Measurements from ENCODE around the gene C9.
"Not testable (repeated sequence)": the region's sequence is repeated elsewhere in the genome, so short reads cannot be mapped to it uniquely, and the experiment has no call there.

Gene C9

GRCh38 chr5:39370555-39371366, 6.5 kb upstream of the C9 start:
- no peak for DNase-seq

GRCh38 chr5:39369123-39369815, 5.0 kb upstream of the C9 start:
- no peak for DNase-seq

- no peak for DNase-seq
These were observed 3.8 kb upstream of the C9 start for GRCh38 chr5:39368116-39368515.

GRCh38 chr5:39367711-39368110, 3.4 kb upstream of the C9 start:
- DNase-seq: no peak

- DNase-seq: no peak
These were observed 1.1 kb downstream of the C9 start for GRCh38 chr5:39363217-39363616.

- no peak for DNase-seq
These were observed 1.6 kb downstream of the C9 start for GRCh38 chr5:39362646-39363045.

GRCh38 chr5:39361306-39361705, 3.0 kb downstream of the C9 start:
- DNase-seq: no peak

GRCh38 chr5:39360471-39361111, 3.7 kb downstream of the C9 start:
- no peak for DNase-seq

GRCh38 chr5:39356263-39356662, 8.0 kb downstream of the C9 start:
- DNase-seq: no peak

- DNase-seq: no peak
These were observed 9.0 kb downstream of the C9 start for GRCh38 chr5:39355324-39355723.

- DNase-seq: no peak
These were observed 10.4 kb downstream of the C9 start for GRCh38 chr5:39353717-39354399.

- DNase-seq: no peak
These were observed 11.3 kb downstream of the C9 start for GRCh38 chr5:39352951-39353350.

GRCh38 chr5:39352170-39352569, 12.1 kb downstream of the C9 start:
- no peak for DNase-seq

- DNase-seq: no peak
These were observed 14.8 kb downstream of the C9 start for GRCh38 chr5:39349484-39349883.

- no peak for DNase-seq
These were observed 21.8 kb downstream of the C9 start for GRCh38 chr5:39342460-39342859.

- DNase-seq: no peak
These were observed 22.4 kb downstream of the C9 start for GRCh38 chr5:39341896-39342295.

GRCh38 chr5:39340506-39340905, 23.8 kb downstream of the C9 start:
- DNase-seq: no peak

- no peak for DNase-seq
These were observed 26.9 kb downstream of the C9 start for GRCh38 chr5:39337252-39337915.

- DNase-seq: not testable (repeated sequence)
These were observed 30.0 kb downstream of the C9 start for GRCh38 chr5:39334296-39334695.

- no peak for DNase-seq
These were observed 31.2 kb downstream of the C9 start for GRCh38 chr5:39333104-39333503.

GRCh38 chr5:39331861-39332381, 32.4 kb downstream of the C9 start:
- no peak for DNase-seq

GRCh38 chr5:39328731-39329130, 35.6 kb downstream of the C9 start:
- no peak for DNase-seq

- no peak for DNase-seq
These were observed 40.8 kb downstream of the C9 start for GRCh38 chr5:39323542-39323941.
